ENCODE data around the gene SMARCC2.

DNA sequence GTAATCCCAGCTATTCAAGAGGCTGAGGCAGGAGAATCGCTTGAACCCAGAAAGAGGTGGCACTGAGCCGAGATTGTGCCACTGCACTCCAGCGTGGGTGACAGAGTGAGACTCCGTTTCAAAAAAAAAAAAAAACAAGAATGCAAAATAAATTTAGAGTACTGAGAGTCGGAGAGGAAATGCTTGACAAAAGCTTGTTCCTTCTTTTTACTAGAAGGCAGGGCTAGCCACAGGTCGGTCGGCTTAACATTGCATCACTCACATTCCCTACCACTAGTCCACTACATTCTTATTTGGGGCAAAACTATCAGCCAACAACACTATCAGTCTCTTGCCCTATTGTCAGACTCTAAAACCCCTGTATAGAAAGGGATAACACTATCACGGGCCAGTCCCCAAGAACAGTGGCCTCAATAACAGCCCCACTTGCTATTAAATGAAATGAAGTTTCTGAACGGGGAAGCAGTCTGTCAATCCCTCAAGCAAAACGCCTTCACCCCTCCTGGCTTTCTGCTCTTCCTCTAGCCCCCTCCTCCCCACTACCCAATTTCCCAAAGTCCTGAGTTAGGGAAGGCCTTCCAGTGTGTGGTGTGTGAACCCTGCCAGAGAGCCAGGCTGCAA lies 31.4 kb upstream of the SMARCC2 start:
- TF ChIP-seq BHLHE40 (IDR thresholded peaks at IDR 0.05; ENCODE audit: borderline replicate concordance) (no peak), FOXM1 (IDR thresholded peaks at IDR 0.05; ENCODE audit: borderline replicate concordance) (no peak), ELF4 (IDR thresholded peaks at IDR 0.05) (no peak), CTBP1 (IDR thresholded peaks at IDR 0.05; ENCODE audit: borderline replicate concordance) (no peak)

Measured in HEK293T (cell line).